Hindlimb muscle (tissue), 1 donor: Measurements from ENCODE around the gene IQGAP1. TPM values are rescaled to one million over a fixed set of nuclear protein-coding genes. Genes with fewer than 3 reads are reported as not detected.
"Not testable (repeated sequence)": the region's sequence is repeated elsewhere in the genome, so short reads cannot be mapped to it uniquely, and the experiment has no call there.

Source experiments
- DNase-seq: peaks from one replicate; pipeline ENCODE4 v3.0.0-alpha.2; 2013
- polyA plus RNA-seq: library from polyadenylated mRNA; unstranded; fragments of 120-200 nt; gene quantifications from one replicate; pipeline ENCODE4 v1.2.1, GENCODE V29; 2013; ENCODE audit not compliant: insufficient read length

Gene IQGAP1, protein sequence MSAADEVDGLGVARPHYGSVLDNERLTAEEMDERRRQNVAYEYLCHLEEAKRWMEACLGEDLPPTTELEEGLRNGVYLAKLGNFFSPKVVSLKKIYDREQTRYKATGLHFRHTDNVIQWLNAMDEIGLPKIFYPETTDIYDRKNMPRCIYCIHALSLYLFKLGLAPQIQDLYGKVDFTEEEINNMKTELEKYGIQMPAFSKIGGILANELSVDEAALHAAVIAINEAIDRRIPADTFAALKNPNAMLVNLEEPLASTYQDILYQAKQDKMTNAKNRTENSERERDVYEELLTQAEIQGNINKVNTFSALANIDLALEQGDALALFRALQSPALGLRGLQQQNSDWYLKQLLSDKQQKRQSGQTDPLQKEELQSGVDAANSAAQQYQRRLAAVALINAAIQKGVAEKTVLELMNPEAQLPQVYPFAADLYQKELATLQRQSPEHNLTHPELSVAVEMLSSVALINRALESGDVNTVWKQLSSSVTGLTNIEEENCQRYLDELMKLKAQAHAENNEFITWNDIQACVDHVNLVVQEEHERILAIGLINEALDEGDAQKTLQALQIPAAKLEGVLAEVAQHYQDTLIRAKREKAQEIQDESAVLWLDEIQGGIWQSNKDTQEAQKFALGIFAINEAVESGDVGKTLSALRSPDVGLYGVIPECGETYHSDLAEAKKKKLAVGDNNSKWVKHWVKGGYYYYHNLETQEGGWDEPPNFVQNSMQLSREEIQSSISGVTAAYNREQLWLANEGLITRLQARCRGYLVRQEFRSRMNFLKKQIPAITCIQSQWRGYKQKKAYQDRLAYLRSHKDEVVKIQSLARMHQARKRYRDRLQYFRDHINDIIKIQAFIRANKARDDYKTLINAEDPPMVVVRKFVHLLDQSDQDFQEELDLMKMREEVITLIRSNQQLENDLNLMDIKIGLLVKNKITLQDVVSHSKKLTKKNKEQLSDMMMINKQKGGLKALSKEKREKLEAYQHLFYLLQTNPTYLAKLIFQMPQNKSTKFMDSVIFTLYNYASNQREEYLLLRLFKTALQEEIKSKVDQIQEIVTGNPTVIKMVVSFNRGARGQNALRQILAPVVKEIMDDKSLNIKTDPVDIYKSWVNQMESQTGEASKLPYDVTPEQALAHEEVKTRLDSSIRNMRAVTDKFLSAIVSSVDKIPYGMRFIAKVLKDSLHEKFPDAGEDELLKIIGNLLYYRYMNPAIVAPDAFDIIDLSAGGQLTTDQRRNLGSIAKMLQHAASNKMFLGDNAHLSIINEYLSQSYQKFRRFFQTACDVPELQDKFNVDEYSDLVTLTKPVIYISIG (N-terminal part only)
- 68.8 TPM for polyA plus RNA-seq

GRCh38 chr15:90387534-90388461 is at the start of gene IQGAP1:
TSS of gene IQGAP1 (plus strand) at chr15:90388242. CDS start at chr15:90388342, 100 bp downstream.
- DNase-seq, result peak; percentile 93

- DNase-seq, result no peak
These were observed 49.5 kb upstream of the IQGAP1 start for GRCh38 chr15:90338532-90338931.

GRCh38 chr15:90340345-90340744 is 47.7 kb upstream of the IQGAP1 start:
- DNase-seq, result no peak

- no peak for DNase-seq
These were observed 44.7 kb upstream of the IQGAP1 start for GRCh38 chr15:90343302-90343790.

DNA sequence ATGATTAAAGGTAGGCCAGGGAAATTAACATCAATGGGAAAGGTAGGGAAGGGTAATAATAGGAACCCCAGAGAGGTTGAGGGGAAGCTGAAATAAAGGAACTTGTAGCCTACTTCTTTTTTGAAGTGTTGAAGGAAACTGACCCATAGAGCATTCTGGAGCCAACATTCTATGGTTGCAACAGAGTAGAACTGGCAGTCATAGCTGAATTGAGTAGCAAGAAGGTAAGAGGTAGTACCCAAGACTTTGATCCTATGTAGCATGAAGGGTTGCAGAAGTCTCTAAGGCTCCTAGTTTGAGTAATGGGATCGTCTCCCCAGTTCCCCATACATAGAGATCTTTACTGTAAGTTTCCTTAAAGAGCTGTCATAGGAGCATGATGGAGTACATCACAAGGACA is 43.4 kb upstream of the IQGAP1 start:
- DNase-seq, result no peak

DNA sequence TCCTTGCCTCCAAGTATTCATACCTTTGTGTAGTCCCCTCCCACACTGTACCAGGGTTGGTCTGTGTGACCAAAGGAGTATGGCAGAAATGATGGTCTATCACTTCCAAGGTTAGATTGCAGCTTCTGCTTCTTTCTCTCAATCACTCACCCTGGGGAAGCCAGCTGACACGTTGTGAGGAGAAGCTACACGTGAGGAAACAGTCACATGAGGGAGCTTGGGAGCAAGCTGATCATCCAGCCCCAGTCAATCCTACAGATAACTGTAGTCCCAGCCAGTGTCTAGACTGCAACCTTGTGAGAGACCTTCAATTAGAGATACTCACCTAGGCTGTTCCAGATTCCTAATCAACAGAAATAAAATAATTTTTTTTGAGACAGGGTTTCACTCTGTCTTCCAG is 42.2 kb upstream of the IQGAP1 start:
- no peak for DNase-seq

DNA sequence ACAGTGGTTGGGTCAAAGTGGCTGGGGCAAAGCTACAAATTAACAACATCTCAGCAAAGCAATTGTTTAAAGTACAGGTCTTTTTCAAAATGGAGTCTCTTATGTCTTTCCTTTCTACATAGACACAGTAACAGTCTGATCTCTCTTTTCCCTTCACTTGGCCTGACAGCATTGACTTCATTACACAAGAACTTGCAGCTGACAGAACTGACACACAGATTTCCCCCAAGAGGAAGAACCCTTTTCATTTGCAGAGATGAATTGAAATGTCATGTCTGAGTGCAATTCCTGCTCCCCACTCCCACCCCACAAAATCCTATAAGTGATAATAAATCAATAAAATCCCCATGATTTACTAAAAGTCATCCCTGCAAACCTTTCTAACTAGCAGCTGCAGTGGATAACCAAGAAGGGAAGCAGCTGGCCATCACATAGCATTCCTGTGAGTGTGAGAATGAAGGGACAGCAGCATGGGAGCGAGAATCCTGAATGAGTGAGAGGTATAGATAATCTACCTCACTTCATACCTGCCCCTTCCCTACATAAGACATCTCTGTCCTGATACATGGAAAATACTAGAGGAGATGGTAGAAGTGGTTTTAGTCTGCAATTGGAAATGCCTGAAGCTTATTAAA is 40.5 kb upstream of the IQGAP1 start:
- DNase-seq, result not testable (repeated sequence)

- no peak for DNase-seq
These were observed 39.6 kb upstream of the IQGAP1 start for GRCh38 chr15:90348456-90348855.

GRCh38 chr15:90349072-90349471 is 39.0 kb upstream of the IQGAP1 start:
- DNase-seq, result no peak

- no peak for DNase-seq
These were observed 38.2 kb upstream of the IQGAP1 start for GRCh38 chr15:90349821-90350220.

DNA sequence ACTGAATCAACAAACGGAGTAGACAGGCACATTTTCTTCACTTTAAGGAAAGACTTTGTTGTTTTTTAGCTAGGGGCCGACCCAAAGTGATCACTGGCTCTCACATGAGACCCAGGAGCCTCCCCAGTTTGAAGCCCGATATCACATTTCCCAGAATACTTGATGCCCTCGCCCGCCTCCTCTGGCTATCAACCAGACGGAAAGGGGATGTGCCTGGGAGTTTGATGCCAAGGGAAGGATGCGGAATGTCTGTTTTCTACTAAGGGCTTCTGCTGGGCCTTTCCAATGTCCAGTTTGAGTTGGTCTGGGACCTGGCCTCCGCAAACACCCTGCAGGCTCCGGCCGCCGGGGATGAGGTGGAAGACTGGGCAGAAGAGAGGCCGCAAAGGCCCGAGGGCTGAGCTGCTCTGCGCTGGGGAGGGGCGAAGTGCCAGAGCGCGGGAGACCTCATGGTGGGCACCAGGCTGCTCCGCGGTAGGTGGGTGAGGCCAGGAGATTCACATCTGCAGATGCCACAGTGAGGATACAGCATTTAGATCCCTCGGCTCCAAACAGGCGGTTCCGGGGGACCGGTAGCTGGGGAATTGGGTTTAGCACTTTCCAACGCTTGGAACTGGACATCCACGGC is 36.4 kb upstream of the IQGAP1 start:
- no peak for DNase-seq

DNA sequence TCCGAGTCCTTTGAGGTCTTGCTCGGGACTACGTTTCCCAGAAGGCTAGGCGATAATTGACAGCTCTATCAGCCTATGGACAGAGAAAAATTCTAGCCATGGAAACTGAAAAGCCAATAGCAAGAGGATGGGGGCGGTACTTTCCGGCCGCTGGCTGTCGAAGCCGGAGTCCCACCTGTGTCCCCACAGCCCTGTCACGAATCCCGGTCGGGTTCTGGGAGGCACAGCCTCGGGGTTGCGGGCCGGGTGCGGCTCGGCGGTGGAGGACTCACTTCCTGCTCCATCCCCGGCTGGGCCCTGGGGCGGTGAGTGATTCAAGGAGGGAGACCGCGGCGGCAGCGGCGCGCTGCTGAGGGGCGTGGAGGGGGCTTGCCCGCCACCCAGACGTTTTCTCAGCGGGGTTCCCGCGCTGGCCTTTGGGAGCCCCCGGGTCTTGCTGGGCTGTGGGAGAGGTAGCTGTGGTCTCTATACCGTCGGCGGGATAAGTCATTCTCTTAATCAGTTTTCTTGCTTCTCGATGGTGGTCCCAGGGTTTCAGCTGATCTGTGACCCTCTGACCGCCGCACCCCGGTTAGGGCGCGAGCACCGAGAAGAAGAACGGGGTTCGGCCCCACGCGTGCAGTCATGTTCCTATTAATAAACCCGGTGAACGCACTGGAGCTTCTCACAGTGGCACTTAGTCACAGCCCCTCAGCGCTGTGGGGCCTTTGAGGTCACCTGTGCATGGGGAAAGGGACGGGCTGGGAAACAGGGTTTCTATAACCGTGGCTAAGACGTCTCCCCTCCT is 35.7 kb upstream of the IQGAP1 start, which contains the start of gene ZNF774:
Gene ZNF774 (plus strand): TSS at position 178 of the 787 bp plus-strand sequence. CDS start 2,377 bp downstream, outside the sequence.
- DNase-seq, result peak; percentile 94

GRCh38 chr15:90354986-90355385 is 33.1 kb upstream of the IQGAP1 start:
- no peak for DNase-seq

DNA sequence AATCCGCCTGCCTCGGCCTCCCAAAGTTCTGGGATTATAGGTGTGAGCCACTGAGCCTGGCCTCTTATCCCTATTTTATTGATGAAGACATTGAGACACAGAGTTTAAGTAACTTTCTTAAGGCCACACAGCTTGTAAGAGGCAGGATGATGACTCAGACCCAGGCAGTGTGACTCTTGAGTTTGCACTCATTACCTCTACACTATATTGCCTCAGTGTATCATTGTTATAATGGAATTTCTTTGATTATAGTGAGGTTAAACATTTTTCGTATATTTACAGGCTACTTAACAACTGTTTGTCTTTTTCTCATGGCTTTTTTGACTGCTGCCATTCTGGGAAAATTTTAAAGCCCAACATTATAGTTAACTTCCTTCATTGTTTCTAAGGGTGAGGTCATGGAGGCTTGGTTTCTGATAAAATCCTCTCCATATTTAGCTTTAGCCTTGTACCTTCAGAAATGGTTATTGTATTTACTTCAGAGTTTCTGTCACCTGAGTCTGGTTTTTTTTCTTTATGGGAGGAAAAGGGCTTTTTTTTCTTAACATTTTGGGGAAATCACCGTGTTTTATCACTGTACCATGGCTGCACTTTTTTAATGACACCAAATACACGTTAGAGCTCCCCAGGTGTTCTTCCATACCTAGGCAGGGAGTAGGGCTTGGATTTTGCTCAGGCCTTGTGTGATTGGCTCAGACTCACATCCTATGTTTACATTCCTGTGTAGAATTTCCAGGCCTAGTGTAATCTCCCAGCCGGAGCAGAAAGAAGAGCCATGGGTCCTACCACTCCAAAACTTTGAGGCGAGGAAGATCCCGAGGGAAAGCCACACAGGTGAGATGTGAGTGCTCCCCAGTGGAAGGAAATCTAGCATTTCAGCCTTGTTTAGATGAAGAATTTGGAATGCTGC is 29.7 kb upstream of the IQGAP1 start:
- DNase-seq, result no peak

DNA sequence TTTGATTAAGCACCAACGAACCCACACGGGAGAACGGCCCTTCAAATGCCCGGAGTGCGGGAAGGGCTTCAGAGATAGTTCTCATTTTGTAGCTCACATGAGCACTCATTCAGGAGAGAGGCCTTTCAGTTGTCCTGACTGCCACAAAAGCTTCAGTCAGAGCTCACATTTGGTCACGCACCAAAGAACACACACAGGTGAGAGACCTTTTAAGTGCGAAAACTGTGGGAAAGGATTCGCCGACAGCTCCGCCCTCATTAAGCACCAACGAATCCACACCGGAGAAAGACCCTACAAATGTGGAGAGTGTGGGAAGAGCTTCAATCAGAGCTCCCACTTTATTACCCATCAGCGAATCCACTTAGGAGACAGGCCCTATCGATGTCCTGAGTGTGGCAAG is 27.3 kb upstream of the IQGAP1 start:
- no peak for DNase-seq

GRCh38 chr15:90362936-90363212 is 25.2 kb upstream of the IQGAP1 start:
- no peak for DNase-seq

- DNase-seq, result no peak
These were observed 23.8 kb upstream of the IQGAP1 start for GRCh38 chr15:90364251-90364650.

GRCh38 chr15:90365414-90366055 is 22.5 kb upstream of the IQGAP1 start:
- no peak for DNase-seq
